ENCODE data around the gene CNOT3.
"Not testable (repeated sequence)": the region's sequence is repeated elsewhere in the genome, so short reads cannot be mapped to it uniquely, and the experiment has no call there.

Gene CNOT3

DNA sequence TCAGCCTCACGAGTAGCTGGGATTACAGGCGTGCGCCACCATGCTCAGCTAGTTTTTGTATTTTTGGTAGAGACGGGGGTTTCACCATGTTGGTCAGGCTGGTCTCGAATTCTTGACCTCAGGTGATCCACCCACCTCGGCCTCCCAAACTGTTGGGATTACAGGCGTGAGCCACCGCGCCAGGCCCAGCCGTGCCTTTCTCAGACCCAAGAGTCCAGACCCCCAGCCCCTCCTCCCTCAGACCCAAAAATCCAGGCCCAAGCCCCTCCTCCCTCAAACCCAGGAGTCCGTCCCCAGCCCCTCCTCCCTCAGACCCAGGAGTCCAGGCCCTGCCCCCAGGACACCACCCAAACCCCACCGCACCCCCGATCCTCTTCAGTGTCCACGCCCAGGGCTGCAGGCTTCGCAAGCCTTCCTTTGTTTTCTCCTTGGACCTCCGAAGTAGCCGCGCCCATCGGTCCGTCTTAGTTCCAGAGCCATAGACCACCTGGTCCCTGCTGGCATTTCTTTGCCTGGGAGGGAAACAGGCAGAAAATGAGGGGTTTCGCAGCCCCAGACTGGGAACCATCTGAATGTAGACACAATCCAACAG is 31.7 kb downstream of the CNOT3 start:
- TF ChIP-seq, protein P1, sequence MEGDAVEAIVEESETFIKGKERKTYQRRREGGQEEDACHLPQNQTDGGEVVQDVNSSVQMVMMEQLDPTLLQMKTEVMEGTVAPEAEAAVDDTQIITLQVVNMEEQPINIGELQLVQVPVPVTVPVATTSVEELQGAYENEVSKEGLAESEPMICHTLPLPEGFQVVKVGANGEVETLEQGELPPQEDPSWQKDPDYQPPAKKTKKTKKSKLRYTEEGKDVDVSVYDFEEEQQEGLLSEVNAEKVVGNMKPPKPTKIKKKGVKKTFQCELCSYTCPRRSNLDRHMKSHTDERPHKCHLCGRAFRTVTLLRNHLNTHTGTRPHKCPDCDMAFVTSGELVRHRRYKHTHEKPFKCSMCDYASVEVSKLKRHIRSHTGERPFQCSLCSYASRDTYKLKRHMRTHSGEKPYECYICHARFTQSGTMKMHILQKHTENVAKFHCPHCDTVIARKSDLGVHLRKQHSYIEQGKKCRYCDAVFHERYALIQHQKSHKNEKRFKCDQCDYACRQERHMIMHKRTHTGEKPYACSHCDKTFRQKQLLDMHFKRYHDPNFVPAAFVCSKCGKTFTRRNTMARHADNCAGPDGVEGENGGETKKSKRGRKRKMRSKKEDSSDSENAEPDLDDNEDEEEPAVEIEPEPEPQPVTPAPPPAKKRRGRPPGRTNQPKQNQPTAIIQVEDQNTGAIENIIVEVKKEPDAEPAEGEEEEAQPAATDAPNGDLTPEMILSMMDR (IDR thresholded peaks at IDR 0.05; ENCODE audit: extremely low read depth, missing control alignments) = no peak
- DNase-seq (ENCODE audit: low spot score) = no peak

GRCh38 chr19:54171736-54172431 is 34.3 kb downstream of the CNOT3 start:
- DNase-seq (ENCODE audit: low spot score) = not testable (repeated sequence)

DNA sequence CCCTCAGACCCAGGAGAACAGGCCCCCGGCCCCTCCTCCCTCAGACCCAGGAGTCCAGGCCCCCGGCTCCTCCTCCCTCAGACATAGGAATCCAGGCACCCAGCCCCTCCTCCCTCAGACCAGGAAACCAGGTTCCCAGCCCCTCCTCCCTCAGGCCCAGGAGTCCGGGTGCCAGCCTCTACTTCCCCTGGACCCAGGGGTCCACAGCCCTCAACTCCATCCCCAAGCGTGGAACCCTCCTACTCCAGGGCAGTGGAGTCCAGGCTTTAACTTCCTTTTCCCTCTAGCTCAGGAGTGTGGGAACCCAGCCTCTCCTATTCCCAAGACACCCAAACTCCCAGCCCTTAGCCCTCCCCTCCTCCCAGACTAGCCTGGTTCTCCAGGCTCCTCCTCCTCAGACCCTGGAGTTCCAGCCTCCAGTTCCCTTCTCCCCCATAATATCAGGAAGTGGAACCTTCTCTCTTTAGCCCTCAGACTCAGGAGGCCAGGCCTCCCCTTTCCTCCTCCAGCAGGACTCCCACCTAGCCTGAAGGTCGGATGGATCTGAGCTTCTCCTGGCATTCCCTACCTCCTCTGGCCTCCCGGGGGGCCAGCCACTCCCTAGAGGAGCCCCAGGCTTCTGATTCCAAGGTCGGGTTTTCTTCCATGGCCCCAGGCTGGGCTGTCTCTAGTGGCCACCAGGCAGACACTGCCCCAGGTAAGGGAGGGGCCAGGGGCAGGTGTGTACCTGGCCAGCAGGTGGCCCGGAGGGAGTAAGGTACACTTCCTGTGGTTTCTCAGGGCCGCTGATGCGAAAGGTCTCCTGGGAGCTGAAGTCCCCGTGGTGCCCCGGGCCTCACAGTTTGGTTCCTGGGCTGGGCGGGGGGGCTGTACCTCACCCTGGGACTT is 35.2 kb downstream of the CNOT3 start, which contains the start of gene TMC4:
Gene TMC4, minus strand, starts transcription at position 690 of the 888 bp plus-strand sequence. Its CDS starts 43 bp downstream, at position 647.
- no peak for DNase-seq (ENCODE audit: low spot score)
- TF ChIP-seq, protein P1 (IDR thresholded peaks at IDR 0.05; ENCODE audit: extremely low read depth, missing control alignments) = no peak

GRCh38 chr19:54173359-54173699 is 35.8 kb downstream of the CNOT3 start:
- TF ChIP-seq, protein P1 (IDR thresholded peaks at IDR 0.05; ENCODE audit: extremely low read depth, missing control alignments) = no peak
- no peak for DNase-seq (ENCODE audit: low spot score)

DNA sequence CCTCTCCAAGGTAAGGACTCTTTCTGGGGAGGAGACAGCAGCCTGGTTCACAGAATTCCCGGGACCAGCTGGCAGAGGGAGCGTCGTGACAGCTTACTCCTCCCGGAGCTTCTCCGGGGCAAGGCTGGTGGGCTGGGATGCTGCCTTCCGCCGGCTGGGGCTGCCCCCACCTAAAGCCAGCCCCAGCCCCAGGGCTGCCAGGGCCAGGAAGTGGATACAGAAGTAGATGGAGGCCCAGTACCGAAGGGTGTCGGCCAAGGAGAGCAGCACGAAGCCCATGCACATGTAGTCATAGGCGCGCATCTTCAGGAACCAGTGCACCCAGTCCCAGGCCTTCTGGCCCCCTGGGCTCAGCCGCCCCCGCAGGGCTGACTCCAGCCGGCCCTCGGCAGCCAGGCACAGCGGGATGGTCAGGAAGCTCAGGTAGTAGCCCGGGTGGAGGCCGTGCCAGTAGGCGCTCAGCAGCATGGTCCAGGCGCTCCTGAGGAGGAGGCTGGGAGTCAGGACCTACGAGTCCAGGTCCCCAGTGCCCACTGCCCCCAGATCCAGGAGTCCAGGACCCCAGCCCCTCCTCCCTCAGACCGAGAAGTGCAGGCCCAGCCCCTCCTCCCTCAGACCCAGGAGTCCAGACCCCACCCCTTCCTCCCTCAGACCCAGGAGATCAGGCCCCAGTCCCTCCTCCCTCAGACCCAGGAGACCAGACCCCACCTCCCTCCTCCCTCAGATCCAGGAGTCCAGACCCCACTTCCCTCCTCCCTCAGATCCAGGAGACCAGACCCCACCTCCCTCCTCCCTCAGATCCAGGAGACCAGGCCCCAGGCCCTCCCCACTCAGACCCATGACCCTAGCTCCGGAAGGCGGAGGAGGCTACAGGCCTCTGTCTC is 36.6 kb downstream of the CNOT3 start:
- TF ChIP-seq, protein P1 (IDR thresholded peaks at IDR 0.05; ENCODE audit: extremely low read depth, missing control alignments) = no peak
- DNase-seq (ENCODE audit: low spot score) = no peak

DNA sequence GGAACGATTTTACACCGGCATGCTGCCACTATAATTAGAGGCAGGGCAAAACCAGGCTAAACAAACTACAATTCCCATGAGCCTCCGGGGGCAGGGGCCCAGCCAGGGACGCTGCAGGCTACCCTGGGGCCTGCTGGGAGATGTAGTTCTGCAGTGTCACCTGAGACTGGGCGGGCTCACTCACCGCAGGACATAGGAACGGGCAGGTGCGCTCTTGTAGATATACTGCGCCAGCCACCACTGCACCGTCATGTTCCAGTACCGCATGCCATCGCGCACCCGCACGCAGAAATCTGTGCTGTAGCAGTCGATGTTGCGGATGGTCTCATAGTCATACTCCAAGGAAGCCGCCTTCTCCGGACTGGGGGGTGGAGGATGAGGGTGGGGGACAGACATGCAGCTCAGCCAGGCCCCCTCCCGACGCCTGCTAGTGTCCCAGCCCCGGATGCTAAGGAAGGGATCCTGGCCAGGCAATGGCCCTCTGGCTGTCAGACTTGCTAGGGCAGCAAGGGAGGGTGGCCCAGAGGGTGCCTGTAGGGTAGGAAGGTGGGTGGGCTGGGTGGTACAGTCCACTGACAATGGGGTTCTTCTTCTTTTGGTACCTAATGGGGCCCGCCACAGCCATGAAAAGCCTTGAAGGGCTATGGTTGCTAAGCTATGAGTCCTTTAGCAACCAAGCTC is 41.2 kb downstream of the CNOT3 start:
- DNase-seq (ENCODE audit: low spot score) = no peak
- TF ChIP-seq, protein P1 (IDR thresholded peaks at IDR 0.05; ENCODE audit: extremely low read depth, missing control alignments) = no peak

Measured in GM20000 (cell line).